Effector CD8-positive, alpha-beta T cell (primary cell): ENCODE results near the gene OTULIN.

Experiments
- DNase-seq: peaks from one replicate; lab custom pipeline; 2025; lab: John Stamatoyannopoulos, UW

The OTULIN gene

GRCh38 chr5:14668181-14668591, 3.7 kb downstream of the OTULIN start:
- DNase-seq = no peak

GRCh38 chr5:14669415-14669814, 4.9 kb downstream of the OTULIN start:
- DNase-seq = no peak

- no peak for DNase-seq
These were observed 5.5 kb downstream of the OTULIN start for GRCh38 chr5:14669975-14670374.

- no peak for DNase-seq
These were observed 6.9 kb downstream of the OTULIN start for GRCh38 chr5:14671414-14671813.

- DNase-seq = no peak
These were observed 7.6 kb downstream of the OTULIN start for GRCh38 chr5:14672082-14672481.

- no peak for DNase-seq
These were observed 8.2 kb downstream of the OTULIN start for GRCh38 chr5:14672484-14673394.

- DNase-seq = no peak
These were observed 8.9 kb downstream of the OTULIN start for GRCh38 chr5:14673443-14673842.

GRCh38 chr5:14674983-14675854, 10.7 kb downstream of the OTULIN start:
- no peak for DNase-seq

GRCh38 chr5:14675865-14676300, 11.4 kb downstream of the OTULIN start:
- DNase-seq = no peak

- DNase-seq = no peak
These were observed 11.8 kb downstream of the OTULIN start for GRCh38 chr5:14676320-14676719.

- no peak for DNase-seq
These were observed 14.3 kb downstream of the OTULIN start for GRCh38 chr5:14678773-14679334.

GRCh38 chr5:14679595-14679994, 15.1 kb downstream of the OTULIN start:
- DNase-seq = no peak

- DNase-seq = no peak
These were observed 16.8 kb downstream of the OTULIN start for GRCh38 chr5:14681236-14681752.

- no peak for DNase-seq
These were observed 19.5 kb downstream of the OTULIN start for GRCh38 chr5:14683906-14684455.

GRCh38 chr5:14684757-14685156, 20.2 kb downstream of the OTULIN start:
- DNase-seq = no peak

GRCh38 chr5:14685757-14686156, 21.2 kb downstream of the OTULIN start:
- no peak for DNase-seq

- DNase-seq = no peak
These were observed 22.0 kb downstream of the OTULIN start for GRCh38 chr5:14686517-14686916.

GRCh38 chr5:14687023-14687665, 22.6 kb downstream of the OTULIN start:
- no peak for DNase-seq

- no peak for DNase-seq
These were observed 28.6 kb downstream of the OTULIN start for GRCh38 chr5:14693070-14693469.

GRCh38 chr5:14695152-14695551, 30.6 kb downstream of the OTULIN start:
- DNase-seq = no peak

- DNase-seq = no peak
These were observed 31.5 kb downstream of the OTULIN start for GRCh38 chr5:14696057-14696456.
